NOMO-1 treated with DMSO at 0.1 percent for 48 hours (cell line): ENCODE results near the gene DYDC2.

Experiments used
- DNase-seq: peaks from one replicate; lab custom pipeline; 2025; ENCODE audit not compliant: unreplicated experiment; lab: John Stamatoyannopoulos, UW

DYDC2 gene

GRCh38 chr10:80365510-80365909, 8.9 kb downstream of the DYDC2 start:
- no peak for DNase-seq

- DNase-seq = no peak
Measured at GRCh38 chr10:80371467-80371866, 14.9 kb downstream of the DYDC2 start.

DNA sequence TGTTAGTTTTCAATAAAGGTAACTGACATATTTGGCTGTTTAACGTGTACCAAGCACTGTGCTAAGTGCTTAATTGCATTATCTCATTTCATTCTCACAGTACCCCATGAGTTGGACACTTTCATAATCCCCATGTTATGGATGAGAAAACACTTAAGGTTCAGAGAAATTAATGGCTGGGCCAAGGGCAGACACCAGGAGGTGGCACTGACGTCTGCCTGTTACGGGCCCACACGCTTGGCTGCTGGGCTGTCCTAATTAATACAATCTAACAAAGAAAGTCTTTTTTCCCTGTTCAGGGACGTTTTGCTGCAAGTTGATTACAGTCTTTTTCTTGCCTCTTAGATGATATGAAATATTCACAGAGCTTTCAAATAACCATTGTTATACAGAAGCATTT, 16.1 kb downstream of the DYDC2 start:
- no peak for DNase-seq

DNA sequence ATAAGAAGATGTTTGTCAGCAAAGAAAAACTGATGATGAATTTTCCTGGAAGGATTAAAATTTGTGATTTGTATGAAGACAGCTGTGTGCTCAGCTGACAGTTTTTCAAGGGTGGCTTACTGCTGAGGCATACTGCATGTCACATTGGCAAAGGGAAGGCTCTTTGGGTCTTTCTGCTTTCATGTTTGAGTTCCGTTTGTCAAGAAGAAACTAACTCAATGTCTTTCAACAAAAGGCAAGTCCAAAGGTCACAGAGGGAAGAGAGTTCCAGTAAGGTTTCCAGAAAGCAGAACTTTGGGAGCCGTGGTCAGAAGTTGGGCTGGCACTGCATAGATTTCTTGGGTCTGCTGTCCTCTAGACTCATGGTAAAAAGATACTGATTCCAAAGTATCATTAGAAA, 16.9 kb downstream of the DYDC2 start:
- peak; percentile 39 for DNase-seq

GRCh38 chr10:80379701-80380100, 23.1 kb downstream of the DYDC2 start:
- DNase-seq = no peak

DNA sequence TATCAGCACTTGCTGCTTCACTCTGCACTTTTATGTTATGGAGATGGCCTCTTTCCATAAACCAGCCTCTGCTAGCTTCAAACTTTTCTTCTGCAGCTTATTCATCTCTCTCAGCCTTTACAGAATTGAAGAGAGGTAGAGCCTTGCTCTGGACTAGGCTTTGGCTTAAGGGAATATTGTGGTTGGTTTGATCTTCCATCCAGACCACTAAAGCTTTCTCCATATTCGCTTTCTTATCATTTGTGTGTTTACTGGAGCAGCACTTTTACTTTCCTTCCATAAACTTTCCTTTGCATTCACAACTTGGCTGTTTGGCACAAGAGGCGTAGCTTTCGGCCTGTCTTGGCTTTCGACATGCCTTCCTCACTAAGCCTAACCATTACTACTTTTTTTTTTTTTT, 23.6 kb downstream of the DYDC2 start:
- DNase-seq = no peak

DNA sequence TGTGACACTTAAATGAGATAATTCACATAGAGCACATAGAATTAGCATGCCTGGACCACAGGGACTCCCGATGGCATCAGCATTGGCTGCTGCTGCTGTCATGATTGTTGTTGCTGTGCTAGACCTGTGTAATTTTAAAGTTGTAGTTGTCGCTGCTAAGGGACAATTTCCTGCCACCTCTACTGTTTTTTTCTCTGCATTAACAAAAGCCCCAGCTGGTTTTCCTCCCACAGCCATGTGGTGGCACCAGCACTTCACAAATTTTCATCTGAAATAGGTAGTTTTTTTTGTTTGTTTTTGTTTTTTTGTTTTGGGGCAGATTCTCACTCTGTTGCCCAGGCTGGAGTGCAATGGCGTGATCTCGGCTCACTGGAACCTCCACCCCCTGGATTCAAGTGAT, 26.4 kb downstream of the DYDC2 start:
- DNase-seq = peak; percentile 31

DNA sequence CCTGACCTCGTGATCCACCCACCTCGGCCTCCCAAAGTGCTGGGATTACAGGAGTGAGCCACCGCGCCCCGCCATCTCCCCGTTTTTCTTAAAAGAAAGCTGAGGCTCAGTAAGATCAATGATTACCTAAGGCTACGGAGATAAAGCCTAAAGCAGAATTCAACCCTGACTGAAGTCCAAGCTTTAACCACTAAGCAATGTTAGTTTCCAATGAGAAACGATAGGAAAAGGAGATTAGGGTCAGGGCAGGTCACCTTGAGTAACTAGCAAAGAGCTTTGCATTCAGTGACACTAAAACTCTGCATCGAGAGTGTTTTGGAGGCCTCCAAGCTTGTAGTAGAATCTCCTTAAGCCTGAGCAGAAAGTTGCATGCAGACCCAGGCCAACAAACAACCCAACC, 34.2 kb downstream of the DYDC2 start:
- DNase-seq = no peak

DNA sequence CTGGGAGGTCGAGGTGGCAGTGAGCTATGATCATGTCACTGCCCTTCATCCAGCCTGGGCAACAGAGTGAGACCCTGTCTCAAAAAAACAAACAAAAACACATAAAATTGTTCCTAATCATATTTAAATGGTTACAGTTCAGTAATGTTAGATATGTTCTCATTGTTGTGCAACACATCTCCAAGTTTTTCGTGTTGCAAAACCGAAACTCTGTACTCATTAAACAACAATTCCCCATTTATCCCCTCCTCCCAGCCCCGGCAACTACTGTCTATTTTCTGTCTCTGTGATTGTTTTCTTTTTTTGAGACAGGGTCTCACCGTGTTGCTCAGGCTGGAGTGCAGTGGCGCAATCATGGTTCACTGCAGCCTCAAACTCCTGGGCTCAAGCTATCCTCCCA, 35.7 kb downstream of the DYDC2 start:
- DNase-seq = peak; percentile 44

DNA sequence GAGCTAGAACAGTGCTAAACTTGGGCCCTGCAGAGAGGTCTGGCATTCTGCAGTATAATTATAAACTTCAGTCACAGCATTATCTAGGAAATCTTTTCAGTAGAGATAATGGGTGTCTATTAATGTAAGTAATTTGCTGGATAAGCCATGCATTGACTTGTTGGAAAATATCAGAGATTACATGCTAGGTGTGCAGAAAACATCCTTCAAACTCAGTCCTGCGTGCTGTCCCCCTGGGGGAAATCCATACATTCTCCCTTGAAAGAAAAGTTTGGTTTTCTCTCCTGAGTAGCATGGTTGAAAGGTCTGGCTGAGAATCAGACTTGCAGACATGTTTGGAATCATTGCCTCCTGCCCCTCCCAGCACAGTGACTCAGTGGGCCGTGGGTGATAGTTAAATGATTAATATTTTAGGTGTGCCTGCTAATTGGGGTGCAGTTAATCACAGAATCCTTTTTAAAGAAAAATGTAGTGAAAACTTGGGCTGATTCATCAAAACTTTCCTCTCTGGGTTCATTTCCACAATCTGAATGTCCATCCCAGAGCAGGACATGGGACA, 37.9 kb downstream of the DYDC2 start:
- DNase-seq = no peak

DNA sequence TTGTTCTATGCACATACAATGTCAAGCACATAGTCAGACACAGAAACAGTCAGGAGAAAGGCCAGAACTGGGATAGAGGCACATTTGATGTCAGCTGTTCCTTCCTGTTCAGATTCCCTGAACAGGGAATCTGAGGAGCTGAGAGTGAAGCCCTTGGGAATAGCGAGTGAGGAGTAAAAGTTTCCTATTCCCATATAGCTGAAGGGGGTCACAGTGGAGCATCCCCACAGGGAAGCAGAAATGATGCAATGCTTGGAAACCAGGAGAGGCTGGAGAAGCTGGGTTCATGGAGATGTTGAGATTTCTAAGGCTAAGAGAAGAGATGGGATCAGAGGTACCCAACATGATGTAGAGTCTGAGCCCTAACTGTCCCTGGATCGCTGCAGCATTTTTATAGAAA, 40.4 kb downstream of the DYDC2 start:
- DNase-seq = no peak

- no peak for DNase-seq
Measured at GRCh38 chr10:80400136-80400804, 43.7 kb downstream of the DYDC2 start.

- DNase-seq = no peak
Measured at GRCh38 chr10:80405035-80405434, 48.5 kb downstream of the DYDC2 start.

DNA sequence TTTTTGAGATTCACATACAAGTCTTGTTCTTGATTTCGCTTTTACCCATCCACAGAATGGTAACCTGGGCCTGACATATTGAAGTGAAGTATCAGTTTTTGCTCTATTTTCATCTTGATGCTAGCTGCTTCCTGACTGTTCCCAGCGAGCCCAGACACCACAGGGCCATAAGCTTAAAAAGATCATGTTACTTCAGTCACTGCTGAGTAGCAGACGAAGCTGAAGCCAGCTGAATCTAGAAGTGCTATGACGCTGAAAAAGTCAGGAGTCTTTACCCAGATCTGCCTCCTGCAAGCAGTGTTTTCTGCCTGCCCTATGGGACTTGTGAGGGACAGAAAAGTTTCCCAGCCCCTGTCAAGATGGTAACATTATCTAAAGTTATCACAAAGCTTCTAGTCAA, 49.0 kb downstream of the DYDC2 start:
- DNase-seq = no peak

- DNase-seq = no peak
Measured at GRCh38 chr10:80406204-80406603, 49.6 kb downstream of the DYDC2 start.

DNA sequence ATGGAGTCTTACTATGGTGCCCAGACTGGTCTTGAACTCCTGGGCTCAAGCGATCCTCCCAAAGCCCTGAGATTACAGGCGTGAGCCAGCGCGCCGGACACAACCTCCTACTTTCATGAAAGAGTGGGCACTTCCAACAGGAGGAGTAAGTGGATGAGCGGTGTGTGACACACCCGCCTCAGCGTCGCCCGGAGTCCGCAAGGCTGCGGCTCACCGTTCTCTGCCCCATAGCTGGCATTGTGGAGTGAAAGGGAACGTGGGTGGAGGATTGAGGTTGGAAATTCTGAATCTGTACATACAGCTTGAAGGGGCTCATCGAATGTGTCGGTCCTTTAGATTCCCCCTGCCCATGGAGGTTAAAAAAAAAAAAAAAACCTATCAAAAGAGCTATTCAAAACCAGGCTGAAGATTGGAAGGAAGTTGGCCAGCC, 51.2 kb downstream of the DYDC2 start:
- DNase-seq = no peak

GRCh38 chr10:80408242-80409101, 51.9 kb downstream of the DYDC2 start, which contains the start of gene PRXL2A:
Gene PRXL2A, plus strand, starts transcription at chr10:80408551. Its CDS starts 11,917 bp downstream, at chr10:80420468.
- DNase-seq = peak; percentile 60

GRCh38 chr10:80409121-80409520, 52.5 kb downstream of the DYDC2 start:
- DNase-seq = no peak

GRCh38 chr10:80410122-80410521, 53.5 kb downstream of the DYDC2 start:
- no peak for DNase-seq

DNA sequence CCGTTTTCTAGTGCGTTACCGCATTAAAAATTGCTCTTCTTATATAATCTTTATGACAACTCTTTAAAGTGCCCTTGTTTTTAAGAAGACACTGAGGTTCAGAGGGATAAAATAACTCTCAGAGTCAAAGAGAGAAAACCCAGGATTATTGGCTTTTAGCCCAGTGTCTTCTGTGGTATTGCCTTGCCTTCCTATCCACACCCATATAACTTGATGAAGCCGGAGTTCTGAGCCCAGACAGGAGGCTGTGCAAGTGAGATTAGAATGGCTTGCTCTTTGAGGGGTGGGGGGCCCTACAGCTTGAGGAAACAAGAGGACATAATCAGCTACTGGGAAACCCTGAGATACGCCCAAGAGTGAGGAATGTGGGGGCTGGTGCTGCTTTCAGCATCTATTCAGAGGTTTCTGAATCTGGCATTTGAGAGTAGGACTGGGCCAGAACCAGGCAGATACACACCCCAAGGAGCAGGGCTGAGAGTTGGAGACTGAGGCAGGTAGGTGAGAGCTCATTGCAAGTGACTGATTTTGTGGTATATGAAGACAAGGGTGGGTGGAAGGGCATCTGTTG, 54.1 kb downstream of the DYDC2 start:
- no peak for DNase-seq

DNA sequence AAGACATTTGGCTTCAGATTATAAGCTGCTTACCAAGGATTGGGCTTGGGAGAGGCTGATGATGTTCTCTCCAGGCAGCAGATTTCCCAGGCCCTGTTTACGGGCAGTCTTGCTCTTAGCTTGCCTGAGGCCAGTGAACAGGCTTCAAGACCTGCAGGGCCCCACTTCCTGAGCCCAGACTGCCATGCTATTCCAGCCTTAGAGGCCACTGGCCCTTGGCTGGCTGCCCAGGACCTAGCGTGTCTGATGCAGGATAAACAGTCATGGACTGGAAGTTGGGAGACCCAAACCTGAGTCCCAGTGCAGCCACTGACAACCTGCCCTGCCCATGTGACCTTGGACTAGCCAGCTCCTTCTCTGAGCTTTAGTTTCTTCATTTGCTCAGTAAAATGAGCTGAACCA, 54.7 kb downstream of the DYDC2 start:
- DNase-seq = no peak
